Natural killer cell (primary cell): Measurements from ENCODE around the gene KIRREL3. TPM values are rescaled to one million over a fixed set of nuclear protein-coding genes. Genes with fewer than 3 reads are reported as not detected.

Source experiments
- ATAC-seq, 3 donors: fragments of 150-1000 bp in 2 of 3; fragments of 200-7000 bp in 1 of 3; cut with Tn5 transposase; 1 replicate in 1 of 3; 2 replicates in 2 of 3; pipeline ENCODE4 v1.10.0; 2021; ENCODE audit warnings: mild to moderate bottlenecking in 2 of 3, moderate library complexity in 2 of 3
- DNase-seq, 2 donors: peaks; one replicate each; pipeline versions ENCODE4 v3.0.0 to v3.0.0-alpha.2; 2013 to 2021; ENCODE audit warnings: mixed read lengths in 1 of 2
- H3K27ac ChIP-seq: one replicate; pipeline ENCODE4 v1.5.1; 2013; ENCODE audit warnings: mild to moderate bottlenecking, low read length
- H3K27me3 ChIP-seq: one replicate; pipeline ENCODE4 v1.6.1; 2013; ENCODE audit warnings: low read length; ENCODE audit not compliant: control insufficient read depth, insufficient read depth
- H3K36me3 ChIP-seq: one replicate; pipeline ENCODE4 v1.6.1; 2013; ENCODE audit warnings: low read length; ENCODE audit not compliant: control insufficient read depth, insufficient read depth
- H3K4me1 ChIP-seq: one replicate; pipeline ENCODE4 v1.6.1; 2013; ENCODE audit warnings: low read length; ENCODE audit not compliant: control insufficient read depth, insufficient read depth
- H3K4me3 ChIP-seq: one replicate; pipeline ENCODE4 v1.5.1; 2013; ENCODE audit warnings: low read length
- H3K9me3 ChIP-seq: one replicate; pipeline ENCODE4 v1.6.1; 2013; ENCODE audit warnings: low read length; ENCODE audit not compliant: control insufficient read depth, insufficient read depth
- H3K27ac Mint-ChIP-seq, 2 donors: one replicate each; pipeline ENCODE4 v1.8.0; 2022; ENCODE audit warnings: mild to moderate bottlenecking in 2 of 2, mixed read lengths in 2 of 2, moderate library complexity in 1 of 2
- H3K27me3 Mint-ChIP-seq, 2 donors: one replicate each; pipeline ENCODE4 v1.8.0; 2022; ENCODE audit warnings: low read depth in 2 of 2, mixed read lengths in 2 of 2
- H3K36me3 Mint-ChIP-seq: one replicate; pipeline ENCODE4 v1.8.0; 2022; ENCODE audit warnings: mixed read lengths
- H3K4me1 Mint-ChIP-seq, 2 donors: one replicate each; pipeline ENCODE4 v1.8.0; 2022; ENCODE audit warnings: mixed read lengths in 2 of 2
- H3K4me3 Mint-ChIP-seq: one replicate; pipeline ENCODE4 v1.8.0; 2022; ENCODE audit warnings: mild to moderate bottlenecking, moderate library complexity, mixed read lengths
- H3K9me3 Mint-ChIP-seq, 2 donors: one replicate each; pipeline ENCODE4 v1.8.0; 2022; ENCODE audit warnings: mixed read lengths in 2 of 2
- WGBS: methylation state at CpG from one replicate; pipeline ENCODE4 v1.1.7; 2013; ENCODE audit warnings: missing lambda C conversion rate; ENCODE audit not compliant: insufficient coverage; 5-methylcytosine and 5-hydroxymethylcytosine counted together
- intact Hi-C: fragments of 100-400 bp; cut with micrococcal nuclease; formaldehyde crosslinking; loops from one replicate; pipeline ENCODE4 v1.14.2; 2022
- total RNA-seq, 4 donors: library from RNA; stranded (reverse); fragments of 120-200 nt in 1 of 4; gene quantifications; one replicate each; pipeline versions ENCODE4 v1.2.3 to v1.2.4, GENCODE V29; 2013 to 2022
- TF ChIP-seq, protein P1 (sequence below): fragments of 200-600 bp; IDR thresholded peaks from one replicate; pipeline ENCODE4 v1.8.0; 2022; ENCODE audit warnings: antibody characterized with exemption

KIRREL3 gene
- total RNA-seq, 3 donors from 2014 or later (not counting 1 experiment from before 2014, with no cell fraction given): not detected

DNA sequence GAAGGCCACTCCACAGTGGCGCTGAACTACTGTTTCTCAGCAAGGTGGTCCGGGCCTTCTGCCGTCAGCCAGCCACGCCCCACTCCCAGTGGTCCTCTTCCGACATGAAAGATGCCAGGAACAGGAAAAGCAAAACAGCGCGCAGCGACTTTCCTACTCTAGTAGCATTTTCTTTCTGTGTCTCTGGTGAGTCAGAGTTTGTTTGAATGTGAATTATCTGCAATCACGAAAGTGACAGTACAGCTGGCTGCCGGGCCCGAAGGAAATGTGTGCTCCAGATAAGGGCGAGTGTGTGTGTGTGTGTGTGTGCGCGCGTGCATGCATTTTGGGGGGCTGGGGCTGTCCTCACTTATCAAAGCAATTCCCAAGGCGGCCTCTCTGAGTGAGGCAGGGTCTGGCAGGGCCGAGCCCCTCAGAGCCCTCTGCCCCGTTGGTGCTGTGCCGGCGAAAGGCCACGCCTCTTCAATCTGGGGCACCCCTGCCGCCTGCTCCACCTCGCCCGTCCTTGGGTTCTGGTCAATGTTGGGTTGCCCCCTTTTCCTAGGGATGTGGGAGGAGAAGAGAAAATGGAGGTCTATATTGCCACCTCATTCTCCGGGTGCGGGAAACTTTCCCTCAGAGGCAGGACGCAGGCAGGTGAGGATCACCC is 288.5 kb downstream of the KIRREL3 start:
- intact Hi-C loops: loop anchor here (10.0 kb wide), 1 partner anchor 633 kb away; no protein-coding TSS in a partner anchor
- Histone ChIP-seq H3K4me1 (peaks cover 3% of the 10 kb centered on the region), H3K27ac (no peak overlapping the region), H3K27me3 (no peaks in the 10 kb centered on the region), H3K9me3 (no peaks in the 10 kb centered on the region), H3K4me3 (no peak overlapping the region), H3K36me3 (no peaks in the 10 kb centered on the region)
- no peak overlapping the region for H3K4me3 Mint-ChIP-seq
- no peaks in the 10 kb centered on the region for H3K36me3 Mint-ChIP-seq
- no peak for DNase-seq
- H3K27ac Mint-ChIP-seq: no peak overlapping the region
- no peaks in the 10 kb centered on the region for H3K9me3 Mint-ChIP-seq
- TF ChIP-seq, protein P1, sequence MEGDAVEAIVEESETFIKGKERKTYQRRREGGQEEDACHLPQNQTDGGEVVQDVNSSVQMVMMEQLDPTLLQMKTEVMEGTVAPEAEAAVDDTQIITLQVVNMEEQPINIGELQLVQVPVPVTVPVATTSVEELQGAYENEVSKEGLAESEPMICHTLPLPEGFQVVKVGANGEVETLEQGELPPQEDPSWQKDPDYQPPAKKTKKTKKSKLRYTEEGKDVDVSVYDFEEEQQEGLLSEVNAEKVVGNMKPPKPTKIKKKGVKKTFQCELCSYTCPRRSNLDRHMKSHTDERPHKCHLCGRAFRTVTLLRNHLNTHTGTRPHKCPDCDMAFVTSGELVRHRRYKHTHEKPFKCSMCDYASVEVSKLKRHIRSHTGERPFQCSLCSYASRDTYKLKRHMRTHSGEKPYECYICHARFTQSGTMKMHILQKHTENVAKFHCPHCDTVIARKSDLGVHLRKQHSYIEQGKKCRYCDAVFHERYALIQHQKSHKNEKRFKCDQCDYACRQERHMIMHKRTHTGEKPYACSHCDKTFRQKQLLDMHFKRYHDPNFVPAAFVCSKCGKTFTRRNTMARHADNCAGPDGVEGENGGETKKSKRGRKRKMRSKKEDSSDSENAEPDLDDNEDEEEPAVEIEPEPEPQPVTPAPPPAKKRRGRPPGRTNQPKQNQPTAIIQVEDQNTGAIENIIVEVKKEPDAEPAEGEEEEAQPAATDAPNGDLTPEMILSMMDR: no peak
- WGBS: 40% methylated on average over 27 of the region's 27 CpGs
- no peaks in the 10 kb centered on the region for H3K4me1 Mint-ChIP-seq
- no peak for ATAC-seq
- peaks cover 33 to 59% of the 10 kb centered on the region in 2 donors for H3K27me3 Mint-ChIP-seq

DNA sequence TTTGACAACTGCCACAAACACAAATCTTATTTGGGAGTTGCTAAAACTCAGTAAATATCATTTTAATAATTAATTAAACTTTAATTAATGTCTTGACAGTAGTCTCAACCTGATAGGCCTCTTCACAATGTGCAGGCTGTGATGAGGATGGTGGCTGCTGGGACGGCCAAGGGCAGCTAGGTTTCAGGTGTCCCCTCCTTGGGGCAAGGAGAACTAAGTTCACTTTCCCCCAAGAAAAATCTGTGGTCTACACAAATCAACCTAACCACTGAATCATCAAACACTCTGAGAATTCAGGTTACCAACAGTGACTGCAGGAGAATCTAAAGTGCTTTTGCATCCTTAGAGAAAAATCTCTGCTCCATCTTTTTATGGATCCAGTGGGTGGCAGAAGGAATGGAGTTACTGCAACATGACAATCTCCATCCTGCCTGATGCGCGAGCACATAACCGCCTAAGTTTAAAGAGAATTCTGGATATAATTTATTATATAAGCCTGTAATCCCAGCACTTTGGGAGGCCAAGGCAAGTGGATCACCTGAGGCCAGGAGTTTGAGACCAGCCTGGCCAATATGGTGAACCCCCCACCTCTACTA is 289.7 kb downstream of the KIRREL3 start:
- Histone ChIP-seq H3K36me3 (no peaks in the 10 kb centered on the region), H3K4me3 (no peak overlapping the region), H3K27ac (no peak overlapping the region), H3K9me3 (no peaks in the 10 kb centered on the region), H3K4me1 (no peaks in the 10 kb centered on the region), H3K27me3 (no peaks in the 10 kb centered on the region)
- Mint-ChIP-seq H3K27me3 (peaks cover 32 to 61% of the 10 kb centered on the region in 2 donors), H3K9me3 (no peaks in the 10 kb centered on the region), H3K27ac (no peak overlapping the region), H3K4me3 (no peak overlapping the region), H3K36me3 (no peaks in the 10 kb centered on the region), H3K4me1 (no peaks in the 10 kb centered on the region)
- TF ChIP-seq, protein P1: no peak
- no peak for ATAC-seq
- intact Hi-C loops: loop anchor here (10.0 kb wide), 1 partner anchor 634 kb away; no protein-coding TSS in a partner anchor
- WGBS: 95% methylated on average over 4 of the region's 4 CpGs
- no peak for DNase-seq

DNA sequence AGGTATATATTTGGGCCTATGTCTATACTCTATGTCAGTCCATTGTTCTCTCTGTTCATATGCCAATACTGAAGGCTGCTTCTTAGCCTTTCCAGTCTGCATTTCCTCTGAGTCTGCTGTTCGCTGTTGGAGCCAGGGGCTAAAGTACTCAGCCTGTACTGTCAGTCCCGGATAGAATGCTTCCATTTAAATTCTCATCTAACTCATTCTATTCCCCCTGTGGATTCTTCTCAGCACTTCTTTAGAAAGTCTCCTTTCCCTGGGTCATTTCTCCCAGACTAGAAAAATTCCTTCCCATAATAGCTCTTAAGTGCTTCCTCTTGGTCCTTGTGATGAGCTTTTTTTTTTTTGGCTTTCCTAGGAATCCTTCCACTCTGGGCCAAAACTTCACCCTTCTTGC is 293.1 kb downstream of the KIRREL3 start:
- ATAC-seq: no peak
- Histone ChIP-seq H3K4me1 (no peaks in the 10 kb centered on the region), H3K4me3 (no peak overlapping the region), H3K9me3 (no peaks in the 10 kb centered on the region), H3K27ac (no peak overlapping the region), H3K36me3 (no peaks in the 10 kb centered on the region), H3K27me3 (no peaks in the 10 kb centered on the region)
- Mint-ChIP-seq H3K36me3 (no peaks in the 10 kb centered on the region), H3K27ac (no peak overlapping the region), H3K9me3 (no peaks in the 10 kb centered on the region), H3K27me3 (peaks cover 15 to 43% of the 10 kb centered on the region in 2 donors), H3K4me1 (no peaks in the 10 kb centered on the region), H3K4me3 (no peak overlapping the region)
- DNase-seq: no peak
- WGBS: 53% methylated on average over 2 of the region's 2 CpGs
- TF ChIP-seq, protein P1: no peak
- intact Hi-C loops: no loop called here
